SK-N-SH (cell line): ENCODE data around the gene SPOP.

Experiments used
- CTCF ChIP-seq: fragments of 200-600 bp; sonication (generic); IDR thresholded peaks from 2 replicates; pipeline ENCODE4 v1.6.1; 2017; ENCODE audit warnings: antibody characterized with exemption, mild to moderate bottlenecking, moderate library complexity
- MXI1 ChIP-seq: IDR thresholded peaks from 2 replicates; pipeline ENCODE4 v1.6.1; 2012; ENCODE audit warnings: mild to moderate bottlenecking, low read depth, low read length, improper control_type of control experiment
- POLR2AphosphoS5 ChIP-seq: IDR thresholded peaks from 2 replicates; pipeline ENCODE4 v1.6.1; 2012; ENCODE audit warnings: low read depth, low read length
- RCOR1 ChIP-seq: fragments of 150-350 bp; IDR thresholded peaks from 2 replicates; pipeline ENCODE4 v1.6.1; 2017; ENCODE audit warnings: antibody characterized with exemption, low read length
- TAF1 ChIP-seq: IDR thresholded peaks from 2 replicates; pipeline ENCODE4 v1.6.1; 2012; ENCODE audit warnings: low read depth, mild to moderate bottlenecking, low read length, moderate library complexity, borderline replicate concordance
- YY1 ChIP-seq: IDR thresholded peaks from 2 replicates; pipeline ENCODE4 v1.4.0; 2012; ENCODE audit warnings: low read depth, mild to moderate bottlenecking

DNA sequence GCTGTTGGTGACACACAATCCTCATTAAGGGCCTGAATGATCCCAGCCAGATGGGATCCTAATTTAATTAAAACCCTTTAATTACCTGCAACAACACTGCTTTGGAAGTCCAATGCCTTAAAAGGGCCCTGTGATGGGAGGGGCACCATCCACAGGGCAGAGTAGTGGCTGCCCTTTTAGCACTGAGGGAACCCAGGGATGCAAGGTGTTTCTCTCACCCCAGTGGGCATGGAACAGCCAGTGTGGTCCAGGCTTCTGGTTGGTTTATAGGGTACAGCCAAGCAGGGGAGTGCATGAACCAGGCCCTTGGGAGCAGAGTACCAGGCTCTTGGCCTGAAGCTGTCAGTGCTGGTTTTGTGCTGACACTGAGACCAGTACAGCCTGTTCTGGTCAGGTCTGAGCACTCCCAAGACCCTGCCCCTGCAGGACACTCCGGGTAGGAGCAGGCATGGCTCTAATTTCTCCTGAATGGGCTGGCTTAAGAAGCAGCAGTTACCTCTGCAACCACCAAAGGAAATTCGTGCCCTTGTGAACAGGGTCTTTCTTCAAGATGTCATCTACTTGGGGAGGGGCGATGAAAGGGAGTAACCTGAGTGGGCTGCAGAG is 92.4 kb downstream of the SPOP start:
- TF ChIP-seq POLR2AphosphoS5 (no peak), TAF1 (no peak), CTCF (peak; percentile 39; the same call in 1 of the 2 replicates), YY1 (no peak), RCOR1 (no peak), MXI1 (no peak)
